ENCODE results near the gene CELF1.
"Not testable (repeated sequence)": the region's sequence is repeated elsewhere in the genome, so short reads cannot be mapped to it uniquely, and the experiment has no call there.

Gene CELF1

GRCh38 chr11:47536915-47537314 is 16.0 kb downstream of the CELF1 start:
- no peak for DNase-seq

- no peak for DNase-seq
These were observed 18.2 kb downstream of the CELF1 start for GRCh38 chr11:47534704-47535251.

GRCh38 chr11:47533690-47534151 is 19.2 kb downstream of the CELF1 start:
- no peak for DNase-seq

GRCh38 chr11:47532597-47533213 is 20.2 kb downstream of the CELF1 start:
- DNase-seq: no peak

GRCh38 chr11:47531666-47532065 is 21.3 kb downstream of the CELF1 start:
- no peak for DNase-seq

GRCh38 chr11:47530721-47531120 is 22.2 kb downstream of the CELF1 start:
- not testable (repeated sequence) for DNase-seq

GRCh38 chr11:47529951-47530350 is 23.0 kb downstream of the CELF1 start:
- DNase-seq: no peak

- no peak for DNase-seq
These were observed 25.7 kb downstream of the CELF1 start for GRCh38 chr11:47527186-47527585.

GRCh38 chr11:47526032-47526431 is 26.9 kb downstream of the CELF1 start:
- DNase-seq: not testable (repeated sequence)

- peak; percentile 21 for DNase-seq
These were observed 28.5 kb downstream of the CELF1 start for GRCh38 chr11:47524291-47524874.

- DNase-seq: peak; percentile 71
These were observed 29.3 kb downstream of the CELF1 start for GRCh38 chr11:47523490-47524225.

GRCh38 chr11:47518212-47518964 is 34.5 kb downstream of the CELF1 start:
- DNase-seq: no peak

GRCh38 chr11:47516984-47517853 is 35.7 kb downstream of the CELF1 start:
- no peak for DNase-seq

GRCh38 chr11:47516155-47516554 is 36.8 kb downstream of the CELF1 start:
- no peak for DNase-seq

- peak; percentile 88 for DNase-seq
These were observed 37.9 kb downstream of the CELF1 start for GRCh38 chr11:47514825-47515647.

- no peak for DNase-seq
These were observed 40.2 kb downstream of the CELF1 start for GRCh38 chr11:47512701-47513100.

GRCh38 chr11:47511917-47512316 is 41.0 kb downstream of the CELF1 start:
- DNase-seq: no peak

- peak; percentile 73 for DNase-seq
These were observed 42.7 kb downstream of the CELF1 start for GRCh38 chr11:47510209-47510608.

GRCh38 chr11:47509077-47509536 is 43.8 kb downstream of the CELF1 start:
- DNase-seq: no peak

GRCh38 chr11:47508240-47508957 is 44.5 kb downstream of the CELF1 start:
- DNase-seq: no peak

Measured in activated CD4-positive, alpha-beta T cell treated with anti-CD3 and anti-CD28 coated beads, Interleukin-10, Interleukin-2, amounts not matched to agents 100 ng/mL and 50 ng/mL, durations not matched to agents 16 hours and 8 hours (primary cell).